HG03175 (cell line): ENCODE results near the gene S100PBP.

Experiments used
- ATAC-seq: cut with Tn5 transposase; IDR thresholded peaks from one replicate; pipeline ENCODE4 v1.9.1; 2021; ENCODE audit warnings: mild to moderate bottlenecking, moderate library complexity; ENCODE audit not compliant: unreplicated experiment

The S100PBP gene

GRCh38 chr1:32868806-32869455 is 51.5 kb downstream of the S100PBP start:
- ATAC-seq: no peak

GRCh38 chr1:32869923-32870614 is 52.6 kb downstream of the S100PBP start:
- ATAC-seq: no peak

GRCh38 chr1:32870615-32871363 is 53.3 kb downstream of the S100PBP start, which contains the start of gene FNDC5:
FNDC5 (minus strand) TSS chr1:32870912.
- no peak for ATAC-seq

GRCh38 chr1:32871364-32872191 is 54.1 kb downstream of the S100PBP start:
- no peak for ATAC-seq

- no peak for ATAC-seq
Measured at GRCh38 chr1:32872192-32872460, 54.7 kb downstream of the S100PBP start.

GRCh38 chr1:32873484-32873883 is 56.0 kb downstream of the S100PBP start:
- no peak for ATAC-seq

GRCh38 chr1:32874860-32875752 is 57.7 kb downstream of the S100PBP start:
- ATAC-seq: no peak

GRCh38 chr1:32876341-32877210 is 59.1 kb downstream of the S100PBP start:
- no peak for ATAC-seq

GRCh38 chr1:32877211-32878110 is 60.0 kb downstream of the S100PBP start:
- no peak for ATAC-seq

GRCh38 chr1:32878183-32878582 is 60.7 kb downstream of the S100PBP start:
- ATAC-seq: no peak

GRCh38 chr1:32878637-32879041 is 61.2 kb downstream of the S100PBP start:
- no peak for ATAC-seq

GRCh38 chr1:32881291-32881690 is 63.8 kb downstream of the S100PBP start:
- no peak for ATAC-seq

- no peak for ATAC-seq
Measured at GRCh38 chr1:32881871-32882850, 64.7 kb downstream of the S100PBP start.

GRCh38 chr1:32883338-32884031 is 66.0 kb downstream of the S100PBP start:
- ATAC-seq: no peak

GRCh38 chr1:32884032-32884372 is 66.5 kb downstream of the S100PBP start:
- no peak for ATAC-seq

GRCh38 chr1:32884726-32885125 is 67.3 kb downstream of the S100PBP start:
- ATAC-seq: no peak

GRCh38 chr1:32885676-32886003 is 68.2 kb downstream of the S100PBP start:
- ATAC-seq: no peak
